GM12892 (cell line): ENCODE data around the gene DDIT4.

ENCODE experiments used
- POLR2A ChIP-seq: IDR thresholded peaks from 2 replicates; pipeline ENCODE4 v1.6.1; 2011; ENCODE audit warnings: low read depth, low read length, control low read depth
- POLR2AphosphoS5 ChIP-seq: IDR thresholded peaks from 2 replicates; pipeline ENCODE4 v1.6.1; 2011; ENCODE audit warnings: low read depth, low read length, control low read depth

- TF ChIP-seq POLR2A (no peak), POLR2AphosphoS5 (no peak)
These were observed 4.4 kb downstream of the DDIT4 start for GRCh38 chr10:72277996-72278667.
